OCI-LY7 (cell line): Measurements from ENCODE around the gene HDAC4. TPM values are rescaled to one million over a fixed set of nuclear protein-coding genes. Genes with fewer than 3 reads are reported as not detected.

ENCODE experiments used
- BruUV-seq: library from RNA; stranded (reverse); fragments of 400-500 nt; replicated peaks from 2 replicates; lab custom pipeline; 2021; lab: Mats Ljungman, UMichigan
- CTCF ChIA-PET: fragments of 300-600 bp; sonication (Branson Sonifier 250); formaldehyde crosslinking; loops from one replicate; lab custom pipeline; 2022; ENCODE audit warnings: antibody characterized with exemption; ENCODE audit not compliant: unreplicated experiment; lab: Charles Lee
- POLR2A ChIA-PET: fragments of 300-600 bp; sonication (Branson Sonifier 250); formaldehyde crosslinking; loops from one replicate; lab custom pipeline; 2022; ENCODE audit warnings: antibody characterized with exemption; lab: Charles Lee
- DNase-seq: peaks from one replicate; pipeline ENCODE4 v3.0.0-alpha.2; 2015; ENCODE audit warnings: low spot score
- H2AFZ ChIP-seq: fragments of 200-600 bp; sonication (generic), shearing (Covaris generic); 2 replicates; pipeline ENCODE4 v1.6.1; 2014; ENCODE audit warnings: mild to moderate bottlenecking, antibody characterized with exemption, low read length, moderate library complexity
- H3K27ac ChIP-seq: fragments of 200-600 bp; sonication (generic); 2 replicates; pipeline ENCODE4 v1.5.1; 2014; ENCODE audit warnings: mixed run types, low read depth, mild to moderate bottlenecking, moderate library complexity, low read length, inconsistent platforms; ENCODE audit not compliant: poor library complexity, severe bottlenecking
- H3K36me3 ChIP-seq: fragments of 200-600 bp; sonication (generic); 2 replicates; pipeline ENCODE4 v1.6.1; 2014; ENCODE audit warnings: mild to moderate bottlenecking, antibody characterized with exemption, low read length, moderate library complexity, mixed read lengths; ENCODE audit not compliant: insufficient read depth
- H3K4me1 ChIP-seq: fragments of 200-600 bp; sonication (generic); 2 replicates; pipeline ENCODE4 v1.5.1; 2014; ENCODE audit warnings: mild to moderate bottlenecking, low read length; ENCODE audit not compliant: insufficient read depth, poor library complexity, severe bottlenecking
- H3K4me2 ChIP-seq: fragments of 200-600 bp; sonication (generic); 2 replicates; pipeline ENCODE4 v1.6.1; 2014; ENCODE audit warnings: mild to moderate bottlenecking, low read length
- H3K4me3 ChIP-seq: fragments of 200-600 bp; sonication (generic); 2 replicates; pipeline ENCODE4 v1.5.1; 2014; ENCODE audit warnings: mild to moderate bottlenecking, low read depth, low read length; ENCODE audit not compliant: poor library complexity, severe bottlenecking
- H3K79me2 ChIP-seq: fragments of 200-600 bp; sonication (generic); 2 replicates; pipeline ENCODE4 v1.6.1; 2016; ENCODE audit warnings: low read depth, mild to moderate bottlenecking, low read length, moderate library complexity, mixed read lengths; ENCODE audit not compliant: insufficient read depth
- H3K9me2 ChIP-seq: fragments of 200-600 bp; sonication (generic); 2 replicates; pipeline ENCODE4 v1.6.1; 2016; ENCODE audit warnings: mild to moderate bottlenecking, low read length, mixed read lengths; ENCODE audit not compliant: insufficient read depth
- H3K9me3 ChIP-seq: fragments of 200-600 bp; sonication (generic); 2 replicates; pipeline ENCODE4 v1.6.1; 2014; ENCODE audit warnings: mild to moderate bottlenecking, mixed run types, low read length, mixed read lengths
- H4K20me1 ChIP-seq: fragments of 200-600 bp; sonication (generic); 2 replicates; pipeline ENCODE4 v1.6.1; 2014; ENCODE audit warnings: mild to moderate bottlenecking, antibody characterized with exemption, low read length, moderate library complexity, mixed read lengths; ENCODE audit not compliant: insufficient read depth
- CTCF ChIP-seq: fragments of 200-600 bp; sonication (generic); conservative IDR thresholded peaks from 2 replicates; pipeline ENCODE4 v1.5.1; 2014; ENCODE audit warnings: mild to moderate bottlenecking, antibody characterized with exemption, low read length, moderate library complexity, mixed read lengths
- EZH2phosphoT487 ChIP-seq: fragments of 200-600 bp; sonication (generic); IDR thresholded peaks from 2 replicates; pipeline ENCODE4 v1.6.1; 2018; ENCODE audit warnings: low read depth, borderline replicate concordance, mild to moderate bottlenecking, mixed run types, antibody characterized with exemption, low read length, moderate library complexity, mixed read lengths
- intact Hi-C: fragments of 100-400 bp; cut with micrococcal nuclease; formaldehyde crosslinking; loops from one replicate; pipeline ENCODE4 v1.10.0; 2022; ENCODE audit not compliant: unreplicated experiment
- total RNA-seq, 2 experiments: library from RNA; depleted of rRNA in 1 of 2; stranded (reverse); fragments of >200 nt in 1 of 2; shearing (Covaris generic) in 1 of 2; gene quantifications; 2 replicates each; pipeline ENCODE4 v1.2.3, GENCODE V29; 2014 to 2022

HDAC4 gene
- total RNA-seq, 2 experiments from 2014 or later = 10.2 to 20.6 TPM

DNA sequence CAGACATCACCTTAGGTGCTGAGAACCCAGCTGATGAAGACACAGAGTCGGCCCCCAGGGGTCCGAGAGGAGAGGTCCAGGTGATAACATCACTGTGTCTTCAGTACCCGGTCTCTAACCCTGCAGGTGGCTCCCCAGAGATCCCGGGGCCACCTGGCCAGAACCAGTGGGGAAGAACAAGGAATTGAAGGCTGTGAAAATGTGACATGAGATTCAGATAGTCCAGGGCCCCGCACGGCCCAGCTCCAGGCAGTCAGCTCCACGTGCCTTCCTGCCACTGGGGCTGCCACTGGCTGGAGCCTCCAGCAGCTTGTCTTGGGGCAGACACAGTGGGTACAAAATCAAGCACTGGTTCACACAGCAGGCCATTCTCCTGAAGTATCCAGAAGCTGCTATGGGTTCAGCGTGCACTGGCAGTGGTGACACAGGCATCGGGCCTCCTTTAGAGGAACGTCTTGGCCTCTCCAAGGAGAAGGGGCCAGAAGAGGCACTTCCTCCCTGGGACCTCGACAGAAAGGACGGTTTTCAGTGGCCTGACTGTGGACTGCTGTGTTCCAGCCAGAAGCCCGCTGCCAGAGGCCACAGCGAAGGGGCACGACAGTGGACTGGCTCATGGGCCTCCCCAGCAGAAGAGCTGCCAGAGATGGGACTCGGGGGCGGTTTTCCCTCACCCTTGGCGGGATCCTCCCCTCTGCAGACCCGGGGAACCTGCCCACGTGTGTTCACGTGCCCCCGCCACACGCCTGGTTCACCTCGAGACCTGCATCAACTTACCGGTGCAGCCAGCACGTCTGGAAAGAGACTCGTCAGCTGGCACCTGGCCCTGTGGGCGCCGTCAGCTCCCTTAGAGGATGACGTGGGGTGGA is 150.4 kb downstream of the HDAC4 start:
- Histone ChIP-seq H3K4me2 (no peak overlapping the region), H3K79me2 (no peaks in the 10 kb centered on the region), H3K4me1 (peaks cover 29% of the 10 kb centered on the region), H3K9me3 (no peaks in the 10 kb centered on the region), H3K36me3 (no peaks in the 10 kb centered on the region), H3K27ac (no peak overlapping the region), H3K9me2 (no peaks in the 10 kb centered on the region), H4K20me1 (peaks cover 10% of the 10 kb centered on the region), H3K4me3 (no peak overlapping the region), H2AFZ (no peak overlapping the region)
- BruUV-seq = no TSS peak
- POLR2A ChIA-PET = no interaction called here
- TF ChIP-seq EZH2phosphoT487 (no peak), CTCF (no peak)
- CTCF ChIA-PET = no interaction called here
- DNase-seq = no peak
- intact Hi-C loops = loop anchor here (5.0 to 10.0 kb wide), 2 partner anchors 106 to 147 kb away; no protein-coding TSS in a partner anchor

- H3K9me3 ChIP-seq = no peaks in the 10 kb centered on the region
- H3K27ac ChIP-seq = no peak overlapping the region
- BruUV-seq = no TSS peak
- intact Hi-C loops = loop anchor here (5.0 to 10.0 kb wide), 2 partner anchors 105 to 148 kb away; no protein-coding TSS in a partner anchor
- TF ChIP-seq EZH2phosphoT487 (no peak), CTCF (no peak)
- CTCF ChIA-PET = interaction anchor here (0.6 kb wide), 1 partner anchor 1339 kb away, joined by 4 read pairs; no protein-coding TSS in a partner anchor
- H3K4me1 ChIP-seq = peaks cover 22% of the 10 kb centered on the region
- peaks cover 8% of the 10 kb centered on the region for H4K20me1 ChIP-seq
- H2AFZ ChIP-seq = no peak overlapping the region
- H3K4me2 ChIP-seq = no peak overlapping the region
- H3K9me2 ChIP-seq = no peaks in the 10 kb centered on the region
- H3K4me3 ChIP-seq = no peak overlapping the region
- POLR2A ChIA-PET = no interaction called here
- H3K36me3 ChIP-seq = no peaks in the 10 kb centered on the region
- DNase-seq = no peak
- H3K79me2 ChIP-seq = no peaks in the 10 kb centered on the region
Observed at GRCh38 chr2:239249776-239250175, 151.0 kb downstream of the HDAC4 start.

- H3K9me3 ChIP-seq = no peaks in the 10 kb centered on the region
- H2AFZ ChIP-seq = no peak overlapping the region
- DNase-seq = no peak
- H3K4me1 ChIP-seq = peaks cover 15% of the 10 kb centered on the region
- no peak overlapping the region for H3K4me2 ChIP-seq
- H3K27ac ChIP-seq = no peak overlapping the region
- H4K20me1 ChIP-seq = peaks cover 8% of the 10 kb centered on the region; the same call in 1 of the 2 replicates
- TF ChIP-seq CTCF (no peak), EZH2phosphoT487 (no peak)
- H3K9me2 ChIP-seq = no peaks in the 10 kb centered on the region
- no peak overlapping the region for H3K4me3 ChIP-seq
- intact Hi-C loops = no loop called here
- no peaks in the 10 kb centered on the region for H3K36me3 ChIP-seq
- H3K79me2 ChIP-seq = no peaks in the 10 kb centered on the region
- ChIA-PET POLR2A (no interaction called here), CTCF (no interaction called here)
- no TSS peak for BruUV-seq
Observed at GRCh38 chr2:239249048-239249447, 151.8 kb downstream of the HDAC4 start.
